ENCODE measurements around the gene CHRNA5.
"Not testable (repeated sequence)": the region's sequence is repeated elsewhere in the genome, so short reads cannot be mapped to it uniquely, and the experiment has no call there.

The CHRNA5 gene

DNA sequence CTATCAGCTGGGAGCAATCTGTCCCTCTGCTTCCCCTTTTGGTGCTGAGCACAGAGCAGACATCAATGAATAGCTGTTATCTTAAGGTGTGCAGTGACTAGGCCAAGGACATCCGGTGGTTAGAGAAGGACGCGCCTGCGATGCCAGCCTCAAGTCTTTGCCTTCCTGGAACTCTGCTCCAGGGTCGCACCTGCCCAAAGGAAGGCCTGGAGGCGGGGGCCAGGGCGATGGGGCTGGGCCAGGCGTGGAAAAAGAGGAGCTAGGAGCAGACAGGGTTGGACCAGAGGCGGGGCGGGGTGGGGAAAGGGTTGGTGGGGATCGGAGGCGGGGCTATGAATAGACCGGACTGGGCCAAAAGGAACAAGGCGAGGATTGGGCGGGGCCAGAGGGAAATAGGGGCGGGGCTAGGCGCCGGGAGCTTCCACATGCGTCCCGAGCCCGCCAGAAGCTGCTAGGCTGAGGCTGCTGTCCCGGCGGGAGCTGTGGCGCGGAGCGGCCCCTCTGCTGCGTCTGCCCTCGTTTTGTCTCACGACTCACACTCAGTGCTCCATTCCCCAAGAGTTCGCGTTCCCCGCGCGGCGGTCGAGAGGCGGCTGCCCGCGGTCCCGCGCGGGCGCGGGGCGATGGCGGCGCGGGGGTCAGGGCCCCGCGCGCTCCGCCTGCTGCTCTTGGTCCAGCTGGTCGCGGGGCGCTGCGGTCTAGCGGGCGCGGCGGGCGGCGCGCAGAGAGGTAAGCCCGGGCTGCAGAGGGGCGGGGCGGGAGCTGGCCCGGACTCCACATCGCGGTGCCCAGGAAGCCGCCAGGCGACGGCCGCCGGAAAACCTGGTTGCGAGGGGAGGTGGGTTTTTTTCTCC, at the start of gene CHRNA5:
Gene CHRNA5, plus strand, starts transcription at position 424 of the 854 bp plus-strand sequence. Its CDS starts 200 bp downstream, at position 624.
- no peak for FAIRE-seq

DNA sequence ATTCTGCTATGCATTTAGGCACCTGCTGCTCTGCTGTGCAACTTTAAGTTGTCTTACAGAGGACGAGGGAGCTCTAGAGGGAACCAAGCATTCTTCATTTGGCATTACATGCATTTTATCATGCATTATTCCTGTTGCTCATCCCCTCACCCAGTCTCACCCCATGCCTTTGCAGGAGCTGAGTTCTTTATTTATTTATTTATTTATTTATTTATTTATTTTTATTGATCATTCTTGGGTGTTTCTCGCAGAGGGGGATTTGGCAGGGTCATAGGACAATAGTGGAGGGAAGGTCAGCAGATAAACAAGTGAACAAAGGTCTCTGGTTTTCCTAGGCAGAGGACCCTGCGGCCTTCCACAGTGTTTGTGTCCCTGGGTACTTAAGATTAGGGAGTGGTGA, 45.3 kb upstream of the CHRNA5 start:
- not testable (repeated sequence) for FAIRE-seq

DNA sequence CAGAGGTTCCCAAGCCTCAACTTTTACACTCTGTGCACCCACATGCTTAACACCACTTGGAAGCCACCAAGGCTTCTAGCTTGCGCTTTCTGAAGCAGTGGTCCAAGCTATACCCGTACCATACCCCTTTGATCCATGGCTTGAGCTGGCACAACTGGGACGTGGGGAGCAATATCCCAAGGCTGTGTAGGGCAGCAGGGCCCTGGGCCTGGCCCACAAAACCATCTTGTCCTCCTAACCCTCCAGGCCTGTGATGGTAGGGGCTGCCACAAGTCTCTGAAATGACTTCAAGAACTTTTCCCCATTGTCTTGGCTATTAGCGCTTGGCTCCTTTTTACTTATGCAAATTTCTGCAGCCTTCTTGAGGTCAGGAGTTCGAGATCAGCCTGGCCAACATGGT, 41.1 kb upstream of the CHRNA5 start:
- no peak for FAIRE-seq

DNA sequence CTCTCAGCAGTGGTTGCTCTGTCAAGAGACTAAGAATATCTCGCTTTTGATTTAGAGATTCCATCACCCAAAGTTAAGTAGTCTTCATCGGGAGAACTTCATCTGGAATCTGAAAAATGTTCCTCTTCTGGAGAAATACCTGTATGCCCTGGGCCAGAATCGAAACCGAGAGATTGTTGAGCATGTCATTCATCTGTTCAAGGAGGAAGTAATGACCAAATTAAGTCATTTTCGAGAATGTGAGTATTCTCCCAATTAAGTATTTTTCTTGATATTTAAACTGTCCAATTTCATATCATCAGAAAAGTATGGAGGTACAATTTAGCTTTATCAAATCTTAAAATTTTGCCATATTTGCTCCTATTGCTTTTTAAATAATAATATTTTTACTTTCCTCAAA, 38.0 kb upstream of the CHRNA5 start:
- FAIRE-seq, result no peak

DNA sequence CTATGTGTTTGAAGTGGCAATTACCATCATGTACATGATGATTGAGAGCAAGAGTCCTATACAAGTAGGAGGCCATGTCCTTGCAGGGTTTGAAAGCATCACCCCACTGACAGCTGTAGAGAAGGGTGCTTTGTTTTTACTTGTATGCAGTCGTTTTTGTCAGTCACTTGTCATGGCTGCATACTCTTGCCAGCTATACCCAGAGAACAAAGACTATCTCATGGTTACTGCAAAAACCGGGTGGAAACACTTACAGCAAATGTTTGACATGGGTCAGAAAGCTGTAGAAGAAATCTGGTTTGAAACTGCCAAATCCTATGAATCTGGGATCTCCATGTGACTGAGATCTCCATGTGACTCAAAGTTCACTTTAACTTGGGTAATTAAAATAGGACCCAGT, 32.0 kb upstream of the CHRNA5 start:
- FAIRE-seq, result no peak

DNA sequence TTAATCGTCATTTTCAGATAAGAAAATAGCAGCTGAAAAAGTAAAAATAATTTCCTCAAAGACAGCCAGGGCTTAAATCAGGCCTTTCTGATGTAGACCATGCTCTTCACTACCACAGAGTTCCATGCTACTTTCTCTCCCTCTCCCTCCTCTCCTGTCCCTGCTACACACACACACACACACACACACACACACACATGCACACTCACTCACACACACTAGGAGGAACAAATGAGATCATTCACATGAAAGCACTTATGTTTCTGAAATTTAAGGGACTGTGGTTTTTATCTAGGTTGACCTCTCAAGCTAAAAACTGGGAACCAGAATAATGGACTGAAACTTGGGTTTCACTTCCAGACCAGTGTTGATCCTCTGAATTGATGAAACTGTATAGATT, 29.2 kb upstream of the CHRNA5 start:
- FAIRE-seq, result no peak

DNA sequence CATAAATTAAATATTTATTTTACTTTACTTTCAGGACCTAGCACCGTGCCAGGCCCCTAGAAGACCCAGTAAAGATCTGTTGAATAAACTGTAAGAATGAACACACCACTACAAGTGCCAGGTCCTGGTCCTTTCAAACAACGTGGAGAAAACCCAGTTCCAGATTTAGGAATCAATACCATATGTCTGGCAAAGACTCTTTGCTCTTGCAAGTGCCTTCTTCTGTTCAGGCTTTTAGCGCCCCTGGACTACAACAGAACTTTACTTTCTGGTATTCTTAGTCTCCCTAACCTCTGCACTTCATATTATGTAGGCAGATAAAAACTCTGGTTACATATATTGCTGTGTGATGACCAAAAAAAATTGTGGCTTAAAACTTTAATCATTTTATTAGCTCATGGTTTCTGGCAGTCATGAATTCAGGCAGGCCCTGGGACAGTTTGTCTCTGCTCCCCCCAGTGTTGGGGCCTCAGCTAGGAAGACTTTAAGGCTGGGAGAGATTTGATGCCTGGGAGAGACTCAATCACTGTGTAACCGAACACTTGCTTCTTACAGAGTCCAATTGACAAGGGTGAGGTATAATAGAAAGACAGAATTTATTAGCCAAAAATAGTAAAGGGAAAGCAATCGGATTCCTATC, 27.9 kb upstream of the CHRNA5 start:
- FAIRE-seq, result no peak

DNA sequence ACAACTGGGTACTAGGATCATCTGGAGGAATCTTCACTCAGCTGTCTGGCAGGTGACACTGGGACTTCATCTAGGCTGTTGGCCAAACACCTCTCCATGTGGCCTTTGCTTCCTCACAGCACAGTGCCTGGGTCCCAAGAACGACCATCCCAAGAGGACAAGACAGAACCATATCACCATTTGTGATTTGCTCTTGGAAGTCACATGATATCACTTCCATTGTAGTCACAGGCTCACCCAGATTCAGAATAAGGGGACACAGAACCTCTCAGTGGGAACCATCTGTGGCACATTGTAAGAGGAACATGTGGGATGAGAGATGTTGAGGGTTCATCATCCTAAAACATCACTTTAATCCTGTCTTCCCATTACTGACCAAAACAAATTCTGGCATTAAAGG, 27.0 kb upstream of the CHRNA5 start:
- no peak for FAIRE-seq

DNA sequence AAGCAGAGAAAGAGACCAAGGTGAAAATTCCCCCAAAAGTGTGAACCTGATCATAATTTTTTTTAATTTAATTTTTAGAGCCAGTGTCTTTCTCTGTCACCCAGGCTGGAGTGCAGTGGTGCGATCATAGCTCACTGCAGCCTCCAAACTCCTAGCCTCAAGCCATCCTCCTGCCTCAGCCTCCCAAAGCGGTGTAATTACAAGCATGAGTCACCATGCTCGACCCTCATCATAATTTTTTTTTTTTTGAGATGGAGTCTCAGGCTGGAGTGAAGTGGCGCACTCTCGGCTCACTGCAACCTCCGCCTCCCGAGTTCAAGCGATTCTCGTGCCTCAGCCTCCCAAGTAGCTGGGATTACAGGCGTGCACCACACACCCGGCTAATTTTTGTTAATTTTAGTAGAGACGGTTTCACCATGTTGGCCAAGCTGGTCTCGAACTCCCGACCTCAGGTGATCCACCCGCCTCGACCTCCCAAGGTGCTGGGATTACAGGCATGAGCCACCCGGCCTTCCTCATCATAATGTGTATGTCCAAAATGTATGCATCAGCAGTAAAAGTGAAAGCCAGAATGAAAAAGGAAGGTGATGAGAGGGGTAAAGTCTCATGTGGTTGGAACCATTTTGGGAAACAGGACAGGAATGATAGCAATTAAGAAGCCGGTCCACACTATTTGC, 25.7 kb upstream of the CHRNA5 start:
- FAIRE-seq, result not testable (repeated sequence)

DNA sequence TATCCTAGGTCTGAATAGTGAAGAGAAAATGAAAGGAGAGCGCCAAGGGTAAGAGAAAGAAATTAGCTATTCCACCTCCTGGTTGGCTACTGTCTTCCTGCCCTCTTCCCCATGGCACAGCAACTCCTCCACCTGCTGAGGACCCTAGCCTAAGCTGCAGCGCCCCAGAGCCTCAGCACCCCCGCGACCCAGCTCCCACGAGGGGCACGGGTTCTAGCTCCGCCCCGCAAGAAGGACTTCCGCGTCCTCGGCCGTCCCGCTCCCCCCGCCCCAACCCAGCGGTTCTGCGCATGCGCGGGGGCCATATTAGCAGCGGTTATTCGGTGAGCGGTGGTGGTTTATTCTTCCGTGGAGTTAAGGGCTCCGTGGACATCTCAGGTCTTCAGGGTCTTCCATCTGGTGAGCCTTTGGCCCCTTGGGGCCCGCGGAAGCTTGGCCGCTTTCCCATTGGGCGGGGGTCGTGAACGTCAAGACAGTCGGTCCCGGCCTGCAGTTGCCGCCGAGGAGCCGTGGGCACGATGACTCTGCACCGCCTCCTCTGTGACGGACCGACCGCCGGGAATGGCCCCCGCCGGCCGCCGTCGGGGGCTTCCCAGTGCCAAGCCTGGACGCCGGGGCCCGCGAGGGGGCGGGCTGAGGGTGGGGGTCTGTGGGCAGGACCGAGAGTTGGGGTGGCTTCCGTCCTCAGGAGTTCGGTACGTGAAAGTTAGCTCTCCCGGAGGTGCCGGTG, 25.0 kb upstream of the CHRNA5 start, which contains the start of gene PSMA4:
Gene PSMA4, plus strand, starts transcription at position 304 of the 730 bp plus-strand sequence. CDS start 1,484 bp downstream, outside the sequence.
- FAIRE-seq, result no peak

DNA sequence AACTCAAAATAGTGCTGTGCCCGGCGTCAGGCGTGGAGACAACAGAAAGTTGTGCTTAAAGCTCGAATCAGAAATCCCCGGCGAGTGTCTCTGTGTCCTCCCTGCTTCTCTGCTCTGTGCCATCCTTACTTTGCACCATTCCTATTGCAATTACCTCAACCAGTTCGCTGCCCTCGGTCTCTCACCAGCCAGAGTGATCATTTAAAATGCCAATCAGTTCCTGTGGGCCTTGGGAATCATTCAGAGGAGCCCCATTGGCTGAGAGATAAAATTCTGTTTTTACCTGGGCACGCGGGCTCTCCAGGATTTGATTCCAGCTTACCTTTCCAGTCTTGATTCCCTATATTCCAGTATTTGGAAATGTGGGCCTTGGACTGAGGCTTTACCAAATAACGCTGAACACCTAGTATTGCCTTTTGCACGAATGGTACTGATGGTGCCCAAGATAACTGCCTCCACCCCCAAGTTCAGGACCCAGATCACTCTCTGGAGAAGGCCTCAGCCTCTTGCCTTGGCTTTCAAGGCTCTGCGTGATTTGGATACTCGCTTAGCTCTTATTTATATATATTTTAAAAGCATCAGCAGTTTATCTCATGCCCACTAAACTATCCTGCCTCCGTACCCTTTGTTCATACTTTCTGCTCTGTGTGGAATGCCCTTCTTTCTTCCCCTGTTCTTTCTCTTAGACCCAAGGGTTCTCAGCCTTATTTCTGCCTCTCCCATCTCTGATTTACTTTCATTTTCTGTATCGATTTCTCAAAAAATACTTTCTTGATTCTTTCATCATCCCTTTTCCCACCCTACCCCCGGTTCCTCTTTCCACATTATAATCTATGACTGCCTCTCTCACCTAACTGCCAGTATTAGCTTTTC, 24.2 kb upstream of the CHRNA5 start:
- FAIRE-seq, result no peak

DNA sequence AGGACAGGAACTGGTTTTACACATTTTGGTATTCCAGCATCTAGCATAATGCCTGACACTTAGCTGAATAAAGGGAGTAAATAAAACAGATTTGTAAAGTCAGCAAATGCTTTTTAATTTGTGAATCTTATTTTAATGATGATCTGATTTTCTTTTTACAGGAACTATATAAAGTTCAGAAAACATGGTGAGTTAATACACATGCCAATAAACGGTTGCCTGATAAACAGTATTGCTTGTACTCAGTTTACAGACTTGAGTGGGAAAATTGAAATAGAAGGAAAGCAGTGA, 23.6 kb upstream of the CHRNA5 start:
- FAIRE-seq, result no peak

DNA sequence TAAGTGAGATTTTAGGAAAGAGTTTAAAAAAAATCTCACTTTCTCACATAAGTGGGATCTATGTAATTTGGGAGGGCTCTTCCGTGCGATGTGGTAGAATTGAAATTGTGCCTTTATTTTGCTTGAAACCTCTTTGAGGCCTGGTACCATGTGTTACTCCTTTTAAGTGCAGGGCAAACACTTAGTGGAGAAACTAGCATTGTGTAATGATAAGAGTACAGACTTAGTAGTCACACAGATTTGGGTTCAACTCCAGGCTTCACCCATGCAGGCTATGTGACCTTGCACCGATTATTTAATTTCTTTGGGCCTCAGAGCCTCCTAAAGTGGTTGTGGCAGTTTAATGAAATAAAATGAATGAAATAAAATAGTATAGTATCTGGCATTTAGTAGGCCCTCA, 22.7 kb upstream of the CHRNA5 start:
- no peak for FAIRE-seq

DNA sequence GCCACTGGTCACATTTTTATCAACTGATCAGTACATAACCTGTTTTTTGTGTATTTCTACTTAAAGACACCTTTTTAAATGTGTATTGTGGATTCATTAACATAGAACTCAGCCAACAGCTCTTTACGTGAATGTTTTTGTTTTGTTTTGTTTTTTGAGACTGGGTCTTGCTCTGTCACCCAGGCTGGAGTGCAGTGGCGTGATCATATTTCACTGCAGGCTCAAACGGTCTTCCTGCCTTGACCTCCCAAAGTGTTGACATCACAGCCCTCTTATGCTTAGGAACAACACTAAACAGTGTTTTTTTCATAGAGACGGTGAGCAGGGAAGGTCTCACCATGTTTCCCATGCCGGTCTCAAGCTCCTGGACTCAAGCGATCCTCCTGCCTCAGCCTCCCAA, 15.1 kb upstream of the CHRNA5 start:
- FAIRE-seq, result no peak

DNA sequence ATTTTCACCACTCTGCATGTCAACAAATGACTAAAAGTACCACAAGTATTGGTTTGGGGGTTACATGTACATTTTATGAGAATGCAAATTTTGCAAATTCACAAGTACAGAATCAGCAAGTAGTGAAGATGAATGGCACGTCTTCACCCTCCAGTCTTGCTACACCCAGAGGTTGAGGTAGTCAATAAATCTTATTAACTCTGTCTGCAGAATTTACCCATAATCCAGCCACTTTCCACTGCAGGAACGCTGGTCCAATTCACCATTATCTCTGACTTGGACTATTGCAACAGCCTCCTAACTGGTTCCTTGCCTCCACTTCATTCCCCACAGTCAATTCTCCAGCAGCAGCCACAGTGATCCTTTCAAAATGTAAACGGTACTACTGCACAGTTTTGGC, 14.5 kb upstream of the CHRNA5 start:
- FAIRE-seq, result no peak

DNA sequence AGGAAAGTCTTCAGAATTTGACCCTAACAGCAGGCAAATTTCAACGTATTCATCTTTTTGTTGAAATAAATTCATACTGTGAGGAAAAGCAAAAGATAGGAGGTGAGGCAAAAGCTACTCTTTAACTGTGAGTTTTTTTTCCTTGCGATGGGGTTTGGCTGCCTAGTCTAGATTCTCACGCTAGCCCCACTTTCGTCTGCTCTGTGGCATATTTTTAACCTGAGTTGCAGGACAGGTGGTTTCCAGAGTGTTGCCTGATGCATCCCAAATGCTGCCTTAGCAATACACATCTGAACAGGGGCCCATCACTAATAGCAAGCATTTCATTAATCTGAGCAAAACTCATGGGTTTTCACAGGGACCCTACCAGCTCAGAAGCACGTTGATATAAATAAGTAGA, 13.4 kb upstream of the CHRNA5 start:
- no peak for FAIRE-seq

DNA sequence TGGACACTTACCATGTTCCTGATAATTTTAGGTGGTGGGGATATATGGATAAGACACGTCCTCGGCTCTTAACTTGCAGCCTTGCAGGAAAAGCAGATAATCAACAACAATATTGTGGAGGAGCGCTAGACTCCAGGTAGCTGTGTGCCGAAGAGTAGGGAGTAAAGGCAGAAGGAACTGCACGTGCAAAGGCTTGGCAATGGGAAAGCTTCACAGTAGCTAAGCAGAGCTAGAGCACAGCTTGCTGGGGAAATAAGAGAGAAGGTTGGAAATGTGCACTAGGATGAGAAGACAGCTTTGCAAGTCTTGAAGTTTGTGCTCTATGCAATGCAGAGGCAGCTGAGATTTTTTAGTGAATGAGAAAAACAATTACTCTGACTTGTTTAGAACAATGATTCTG, 12.7 kb upstream of the CHRNA5 start:
- no peak for FAIRE-seq

DNA sequence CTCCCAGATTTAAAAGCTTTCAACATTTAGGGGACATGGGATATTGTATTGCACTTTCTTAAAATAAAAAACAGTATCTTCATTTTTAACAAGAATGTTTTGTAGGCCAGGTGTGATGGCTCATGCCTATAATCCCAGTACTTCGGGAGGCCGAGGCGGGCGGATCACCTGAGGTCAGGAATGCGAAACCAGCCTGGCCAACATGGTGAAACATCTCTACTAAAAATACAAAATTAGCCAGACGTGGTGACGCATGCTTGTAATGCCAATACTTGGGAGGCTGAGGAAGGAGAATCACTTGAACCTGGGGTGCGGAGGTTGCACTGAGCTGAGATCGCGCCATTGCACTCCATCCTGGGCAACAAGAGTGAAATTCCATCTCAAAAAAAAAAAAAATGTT, 5.1 kb upstream of the CHRNA5 start:
- FAIRE-seq, result not testable (repeated sequence)

DNA sequence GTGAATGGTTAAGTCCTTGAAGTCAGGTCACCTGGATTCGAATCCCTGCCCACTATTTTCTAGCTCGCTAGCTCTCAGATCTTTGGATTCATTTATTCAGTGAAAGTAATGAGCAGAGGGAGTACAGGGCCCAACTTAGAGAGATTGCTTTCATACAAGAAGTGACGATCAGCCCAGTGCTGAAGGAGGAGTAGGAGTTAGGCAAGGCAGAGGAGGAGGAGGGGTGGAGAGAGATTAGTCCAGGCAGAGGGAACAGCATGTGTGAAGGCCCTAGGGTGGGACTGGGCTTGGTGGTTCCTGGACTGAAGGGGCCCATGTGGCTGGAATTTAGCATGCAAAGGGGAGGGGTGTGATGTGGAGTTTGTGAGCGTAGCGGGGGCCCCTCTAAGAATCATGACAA, 3.8 kb upstream of the CHRNA5 start:
- no peak for FAIRE-seq

DNA sequence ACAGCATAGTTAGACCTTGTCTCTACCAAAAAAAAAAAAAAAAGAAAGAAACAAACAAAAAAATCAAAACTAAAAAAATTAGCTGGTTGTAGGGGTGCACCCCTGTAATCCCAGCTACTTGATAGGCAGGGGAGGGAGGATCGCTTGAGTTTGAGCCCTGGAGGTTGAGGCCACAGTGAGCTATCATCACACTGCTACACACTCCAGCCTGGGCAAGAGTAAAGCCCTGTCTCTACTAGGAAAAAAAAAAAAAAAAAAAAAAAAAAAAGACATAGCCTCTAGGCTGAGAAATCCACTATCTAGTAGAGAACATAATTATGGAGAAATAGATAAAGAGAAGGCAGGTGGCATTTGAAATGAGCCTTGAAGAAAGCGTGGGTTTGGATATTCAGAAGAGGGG, 2.2 kb upstream of the CHRNA5 start:
- no peak for FAIRE-seq

DNA sequence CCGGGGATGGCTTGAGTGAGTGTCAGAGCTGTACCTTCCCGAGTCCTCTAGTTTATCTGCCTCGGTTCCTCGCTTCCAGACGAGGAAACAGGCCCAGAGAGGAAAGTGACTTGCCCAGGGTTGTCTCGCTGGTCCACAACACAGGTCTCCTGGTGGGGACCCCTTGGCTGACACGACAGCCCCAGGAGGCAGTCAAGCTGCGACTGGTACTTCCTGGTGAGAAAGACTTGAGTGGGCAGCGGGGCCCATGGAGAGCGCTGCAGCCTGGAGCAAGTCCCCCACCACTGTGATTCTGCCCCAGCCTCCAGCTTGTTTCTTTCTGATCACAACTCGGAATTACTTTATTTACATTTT, 600 bp upstream of the CHRNA5 start:
- no peak for FAIRE-seq
